HepG2 (cell line): Measurements from ENCODE around the gene EIF2AK2. TPM values are rescaled to one million over a fixed set of nuclear protein-coding genes. Genes with fewer than 3 reads are reported as not detected.
A peak's percentile ranks its signal among the peaks of the same experiment; 100 is the strongest.

ENCODE experiments used
- ARID4A ChIP-seq: sonication (generic); formaldehyde crosslinking; IDR thresholded peaks from 2 replicates; pipeline ENCODE4 v1.5.0; 2020; ENCODE audit warnings: mild to moderate bottlenecking, missing genetic modification reagents, borderline replicate concordance
- BATF2 ChIP-seq: sonication (generic); formaldehyde crosslinking; IDR thresholded peaks from 2 replicates; pipeline ENCODE4 v1.8.0; 2022; ENCODE audit warnings: mild to moderate bottlenecking, missing genetic modification reagents, moderate library complexity
- FOXM1 ChIP-seq: sonication (generic); formaldehyde crosslinking; IDR thresholded peaks from 2 replicates; pipeline ENCODE4 v1.5.0; 2020; ENCODE audit warnings: missing genetic modification reagents
- HOXD1 ChIP-seq: sonication (generic); formaldehyde crosslinking; IDR thresholded peaks from 2 replicates; pipeline ENCODE4 v1.5.0; 2020; ENCODE audit warnings: missing genetic modification reagents
- MTERF4 ChIP-seq: sonication (generic); formaldehyde crosslinking; IDR thresholded peaks from 2 replicates; pipeline ENCODE4 v1.8.0; 2023; ENCODE audit warnings: mild to moderate bottlenecking, missing genetic modification reagents
- MXI1 ChIP-seq: IDR thresholded peaks from 3 replicates; pipeline ENCODE4 v1.6.1; 2012; ENCODE audit warnings: low read depth, low read length, inconsistent platforms, borderline replicate concordance
- NFRKB ChIP-seq: fragments of 450-650 bp; IDR thresholded peaks from 2 replicates; pipeline ENCODE4 v1.6.1; 2017
- NKX3-1 ChIP-seq: sonication (generic); formaldehyde crosslinking; IDR thresholded peaks from 2 replicates; pipeline ENCODE4 v1.5.0; 2020; ENCODE audit warnings: missing genetic modification reagents
- PHF8 ChIP-seq: sonication (generic); formaldehyde crosslinking; IDR thresholded peaks from 2 replicates; pipeline ENCODE4 v1.5.0; 2020; ENCODE audit warnings: missing genetic modification reagents
- RBFOX2 ChIP-seq: fragments of 200-400 bp; formaldehyde crosslinking; IDR thresholded peaks from 2 replicates; pipeline ENCODE4 v1.6.1; 2017; ENCODE audit warnings: low read depth, mild to moderate bottlenecking, low read length
- RFX5 ChIP-seq: IDR thresholded peaks from 2 replicates; pipeline ENCODE4 v1.6.1; 2011; ENCODE audit warnings: low read depth, low read length, improper control_type of control experiment
- STAT5B ChIP-seq: sonication (generic); formaldehyde crosslinking; IDR thresholded peaks from 2 replicates; pipeline ENCODE4 v1.4.0; 2020; ENCODE audit warnings: missing genetic modification reagents
- ZGPAT ChIP-seq: IDR thresholded peaks from 2 replicates; pipeline ENCODE4 v1.6.1; 2016; ENCODE audit warnings: mild to moderate bottlenecking
- ZNF121 ChIP-seq: sonication (generic); formaldehyde crosslinking; IDR thresholded peaks from 2 replicates; pipeline ENCODE4 v1.5.0; 2020; ENCODE audit warnings: mild to moderate bottlenecking, missing genetic modification reagents
- ZNF205 ChIP-seq: IDR thresholded peaks from 2 replicates; pipeline ENCODE4 v1.6.1; 2018; ENCODE audit warnings: missing biosample characterization, missing genetic modification reagents
- ZNF281 ChIP-seq: sonication (generic); formaldehyde crosslinking; IDR thresholded peaks from 2 replicates; pipeline ENCODE4 v1.4.0; 2020; ENCODE audit warnings: missing genetic modification reagents, borderline replicate concordance
- ZNF557 ChIP-seq: sonication (generic); formaldehyde crosslinking; IDR thresholded peaks from 2 replicates; pipeline ENCODE4 v1.4.0; 2020; ENCODE audit warnings: missing genetic modification reagents
- ZNF563 ChIP-seq: sonication (generic); formaldehyde crosslinking; IDR thresholded peaks from 2 replicates; pipeline ENCODE4 v1.8.0; 2022; ENCODE audit warnings: mild to moderate bottlenecking, moderate library complexity, missing genetic modification reagents
- ZNF569 ChIP-seq: sonication (generic); formaldehyde crosslinking; IDR thresholded peaks from 2 replicates; pipeline ENCODE4 v1.5.0; 2020; ENCODE audit warnings: mild to moderate bottlenecking, missing genetic modification reagents, moderate library complexity, borderline replicate concordance
- ZNF7 ChIP-seq: IDR thresholded peaks from 2 replicates; pipeline ENCODE4 v1.6.1; 2016; ENCODE audit warnings: missing biosample characterization, missing genetic modification reagents
- polyA plus RNA-seq, 8 experiments: library from polyadenylated mRNA; depleted of rRNA in 3 of 8; stranded (reverse) in 7 of 8; unstranded in 1 of 8; fragments of >200 nt; fragmentation: Illumina TruSeq in 4 of 8; extraction: Trizol in 4 of 8; gene quantifications; 2 replicates each; pipeline versions ENCODE4 v1.2.1 to v1.2.3, GENCODE V29; 2011 to 2016; ENCODE audit warnings: low read depth in 4 of 8, missing spikeins in 1 of 8, mixed read lengths in 1 of 8; ENCODE audit not compliant: insufficient read depth in 1 of 8
- total RNA-seq, 5 experiments: library from RNA; depleted of rRNA; stranded (reverse); fragments of >200 nt; fragmentation: Illumina TruSeq; extraction: Trizol; gene quantifications; 2 replicates each; pipeline ENCODE4 v1.2.3, GENCODE V29; 2016; ENCODE audit warnings: low read depth in 1 of 5

EIF2AK2 gene
- total and polyA plus RNA-seq, 2 of the 13 experiments (the other 11 are each of a cell fraction or from before 2014, with no cell fraction given): 10.2 to 26.1 TPM

- TF ChIP-seq HOXD1 (CRISPR knock-in tag) (peak; percentile 39; the same call in 1 of the 2 replicates), ZNF121 (CRISPR knock-in tag) (no peak), MTERF4 (CRISPR knock-in tag) (peak; percentile 64; the same call in 1 of the 2 replicates), STAT5B (CRISPR knock-in tag) (no peak; the same call in 1 of the 2 replicates), MXI1 (peak; percentile 80; the same call in 2 of the 3 replicates), ZNF563 (CRISPR knock-in tag) (peak; percentile 91), FOXM1 (no peak), ZNF569 (CRISPR knock-in tag) (peak; percentile 52; the same call in 1 of the 2 replicates), ARID4A (CRISPR knock-in tag) (peak; percentile 82), ZNF557 (CRISPR knock-in tag) (no peak), RFX5 (no peak), ZNF281 (no peak; the same call in 1 of the 2 replicates), ZGPAT (CRISPR knock-in tag) (peak; percentile 33; the same call in 1 of the 2 replicates), BATF2 (CRISPR knock-in tag) (peak; percentile 69; the same call in 1 of the 2 replicates), ZNF7 (no peak), NFRKB (no peak), NKX3-1 (CRISPR knock-in tag) (no peak), PHF8 (CRISPR knock-in tag) (peak; percentile 90), ZNF205 (no peak), RBFOX2 (peak; percentile 86)
These were observed at the start of gene EIF2AK2 (continued) for GRCh38 chr2:37156857-37157714.
